SU-DHL-6 (cell line): ENCODE data around the gene RENBP.

Source experiments
- CTCF ChIP-seq: fragments of 200-600 bp; sonication (generic); IDR thresholded peaks from one replicate; pipeline ENCODE4 v1.5.1; 2017; ENCODE audit warnings: antibody characterized with exemption, mild to moderate bottlenecking, low read length, moderate library complexity; ENCODE audit not compliant: insufficient read depth, poor library complexity, severe bottlenecking
- EZH2phosphoT487 ChIP-seq: fragments of 200-600 bp; sonication (generic), shearing (Covaris generic); conservative IDR thresholded peaks from 2 replicates; pipeline ENCODE4 v1.6.1; 2018; ENCODE audit warnings: mild to moderate bottlenecking, antibody characterized with exemption, low read length, moderate library complexity, mixed read lengths

- TF ChIP-seq CTCF (no peak), EZH2phosphoT487 (no peak)
These were observed 10.2 kb downstream of the RENBP start for GRCh38 chrX:153934148-153934761.
